SKM-1 (cell line): ENCODE data around the gene HCFC1.
"Not testable (repeated sequence)": the region's sequence is repeated elsewhere in the genome, so short reads cannot be mapped to it uniquely, and the experiment has no call there.

Experiments
- DNase-seq: peaks from one replicate; lab custom pipeline; 2025; ENCODE audit not compliant: unreplicated experiment; lab: John Stamatoyannopoulos, UW

Gene HCFC1

GRCh38 chrX:154010330-154011087, 38.9 kb upstream of the HCFC1 start:
- no peak for DNase-seq

GRCh38 chrX:154008521-154008920, 36.9 kb upstream of the HCFC1 start:
- no peak for DNase-seq

GRCh38 chrX:154006947-154007346, 35.3 kb upstream of the HCFC1 start:
- no peak for DNase-seq

GRCh38 chrX:154004315-154004714, 32.7 kb upstream of the HCFC1 start:
- no peak for DNase-seq

GRCh38 chrX:154002215-154002719, 30.6 kb upstream of the HCFC1 start:
- peak; percentile 59 for DNase-seq

- DNase-seq, result no peak
Observed at GRCh38 chrX:154000051-154000450, 28.4 kb upstream of the HCFC1 start.

- DNase-seq, result no peak
Observed at GRCh38 chrX:153999359-154000037, 27.9 kb upstream of the HCFC1 start.

- no peak for DNase-seq
Observed at GRCh38 chrX:153995504-153995903, 23.9 kb upstream of the HCFC1 start.

GRCh38 chrX:153994398-153994797, 22.8 kb upstream of the HCFC1 start:
- not testable (repeated sequence) for DNase-seq

- DNase-seq, result no peak
Observed at GRCh38 chrX:153993978-153994377, 22.4 kb upstream of the HCFC1 start.

- no peak for DNase-seq
Observed at GRCh38 chrX:153993079-153993478, 21.5 kb upstream of the HCFC1 start.

- no peak for DNase-seq
Observed at GRCh38 chrX:153992180-153992579, 20.6 kb upstream of the HCFC1 start.

- DNase-seq, result no peak
Observed at GRCh38 chrX:153991013-153991580, 19.5 kb upstream of the HCFC1 start.

- DNase-seq, result no peak
Observed at GRCh38 chrX:153989973-153990655, 18.5 kb upstream of the HCFC1 start.

GRCh38 chrX:153988493-153988892, 16.9 kb upstream of the HCFC1 start:
- no peak for DNase-seq

GRCh38 chrX:153984351-153985178, 12.9 kb upstream of the HCFC1 start:
- no peak for DNase-seq

- no peak for DNase-seq
Observed at GRCh38 chrX:153983321-153983801, 11.7 kb upstream of the HCFC1 start.

- DNase-seq, result no peak
Observed at GRCh38 chrX:153981771-153982533, 10.3 kb upstream of the HCFC1 start.

- no peak for DNase-seq
Observed at GRCh38 chrX:153981231-153981630, 9.6 kb upstream of the HCFC1 start.

GRCh38 chrX:153980394-153980793, 8.8 kb upstream of the HCFC1 start:
- not testable (repeated sequence) for DNase-seq
